Stimulated activated CD4-positive, alpha-beta T cell treated with anti-CD3 and anti-CD28 coated beads, Interleukin-4, amount 100 ng/mL, for 24 hours (primary cell): ENCODE data around the gene SETD4.

Experiments
- DNase-seq: peaks from one replicate; pipeline ENCODE4 v3.0.0-alpha.2; 2020

Gene SETD4

DNA sequence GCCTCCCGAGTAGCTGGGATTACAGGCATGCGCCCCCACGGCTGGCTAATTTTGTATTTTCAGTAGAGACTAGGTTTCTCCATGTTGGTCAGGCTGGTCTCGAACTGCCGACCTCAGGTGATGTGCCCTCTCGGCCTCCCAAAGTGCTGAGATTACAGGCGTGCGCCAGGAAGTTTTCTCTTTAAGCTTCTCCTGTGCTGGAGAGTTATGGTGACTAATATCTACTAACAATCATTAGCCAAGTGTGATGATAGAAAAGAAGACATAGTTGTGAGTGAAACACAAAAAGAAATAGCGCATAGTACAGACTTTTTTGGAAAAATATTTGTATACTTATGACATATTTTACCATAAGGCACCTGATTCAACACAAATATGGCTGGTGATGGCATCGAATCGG is 56.5 kb downstream of the SETD4 start:
- DNase-seq, result no peak

DNA sequence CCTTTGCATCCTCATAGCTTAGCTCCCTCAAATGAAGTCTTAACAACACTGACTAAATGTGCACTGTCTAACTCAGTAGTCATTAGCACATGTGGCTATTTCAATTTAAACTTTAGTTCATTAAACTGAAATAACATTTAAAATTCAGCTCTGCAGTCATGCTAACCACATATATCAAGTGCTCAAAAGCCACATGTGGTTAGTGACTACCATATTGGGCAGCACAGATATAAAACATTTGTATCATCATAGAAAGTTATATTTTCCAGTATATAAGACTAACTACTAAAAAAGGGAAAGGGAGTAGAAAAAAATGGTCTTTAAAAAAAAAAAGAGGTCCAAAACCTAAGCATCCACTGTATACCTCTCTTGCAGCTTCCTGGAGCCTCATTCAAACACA is 64.1 kb downstream of the SETD4 start:
- DNase-seq, result no peak

DNA sequence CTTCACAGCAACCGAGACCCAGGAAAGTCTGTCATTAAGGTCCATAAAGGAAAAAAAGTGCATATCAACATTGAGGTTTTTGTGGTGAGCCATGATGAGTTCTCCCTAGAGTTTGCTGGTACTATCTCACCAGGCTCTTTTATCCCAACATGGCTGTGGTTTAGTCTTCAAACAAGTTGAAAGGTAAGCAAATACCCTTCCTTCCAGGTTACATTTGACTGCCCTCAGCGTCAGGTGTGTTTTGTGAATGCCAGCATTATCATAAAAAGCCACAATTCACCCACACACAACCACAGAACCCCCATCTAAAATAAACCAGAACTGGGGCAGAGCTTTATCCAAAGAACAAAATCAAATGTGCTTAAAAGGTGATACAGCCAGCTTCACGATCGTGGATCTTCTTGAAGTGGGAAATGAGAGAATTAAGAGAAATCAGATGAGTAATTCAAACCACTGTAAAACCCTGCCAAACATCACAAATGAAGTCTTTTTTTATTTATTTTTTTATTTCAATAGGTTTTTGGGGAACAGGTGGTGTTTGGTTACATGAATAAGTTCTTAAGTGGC is 64.7 kb downstream of the SETD4 start:
- DNase-seq, result no peak

DNA sequence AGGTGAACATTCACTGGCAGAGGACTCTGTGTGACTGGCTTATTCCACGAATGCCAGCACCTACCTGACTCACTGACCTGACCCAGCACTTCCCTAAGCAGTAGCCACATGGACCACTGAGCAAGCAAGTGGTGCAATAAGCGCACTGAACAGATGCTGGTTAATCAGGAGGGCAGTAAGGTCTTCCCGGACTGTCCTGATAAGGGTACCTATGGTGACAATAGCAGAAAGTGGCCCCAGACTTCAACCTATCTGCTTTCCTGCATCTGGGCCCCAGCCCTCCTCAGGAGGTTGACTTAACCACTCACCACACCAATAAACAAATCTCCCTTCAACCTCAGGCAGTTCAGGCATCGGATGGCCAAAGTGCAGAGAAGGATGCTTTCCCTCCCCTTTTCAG is 65.7 kb downstream of the SETD4 start:
- no peak for DNase-seq

DNA sequence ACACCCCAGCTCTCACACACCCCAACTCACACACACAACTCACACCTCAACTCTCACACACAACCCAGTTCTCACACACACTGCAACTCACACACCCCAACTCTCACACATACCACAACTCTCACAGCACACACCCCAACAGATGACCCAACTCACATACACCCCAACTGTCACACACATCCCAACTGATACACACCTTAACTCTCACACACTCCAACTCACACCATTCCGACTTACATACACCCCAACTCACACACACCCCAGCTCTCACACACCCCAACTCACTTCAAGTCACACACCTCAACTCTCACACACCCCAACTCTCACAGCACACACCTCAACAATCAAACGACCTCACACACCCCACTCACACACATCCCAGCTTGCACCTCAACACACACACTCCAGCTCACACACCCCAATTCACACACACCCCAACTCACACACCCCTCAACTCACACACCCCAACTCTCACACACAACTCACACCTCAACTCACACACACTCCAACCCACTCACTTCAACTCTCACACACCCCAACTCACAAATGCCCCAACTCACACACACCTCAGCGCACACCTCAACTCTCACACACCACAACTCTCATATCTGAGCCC is 66.3 kb downstream of the SETD4 start:
- no peak for DNase-seq

DNA sequence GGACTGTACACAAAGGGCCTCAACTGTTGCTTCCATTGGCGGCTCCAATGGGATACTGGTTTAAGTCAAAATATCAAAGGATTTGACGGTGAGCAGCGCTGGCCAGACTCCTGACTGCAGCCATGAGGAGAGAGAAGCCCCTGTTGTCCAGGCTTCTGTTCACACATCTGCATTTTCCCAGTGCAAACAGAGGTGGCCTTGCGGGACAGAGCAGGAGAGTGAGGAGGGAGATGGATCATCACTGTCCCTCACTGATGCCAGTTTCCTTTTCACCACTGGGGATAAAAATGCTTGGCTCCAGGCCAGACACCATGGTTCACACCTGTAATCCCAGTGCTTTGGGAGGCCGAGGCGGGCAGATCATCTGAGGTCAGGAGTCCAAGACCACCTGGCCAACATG is 69.2 kb downstream of the SETD4 start:
- no peak for DNase-seq

DNA sequence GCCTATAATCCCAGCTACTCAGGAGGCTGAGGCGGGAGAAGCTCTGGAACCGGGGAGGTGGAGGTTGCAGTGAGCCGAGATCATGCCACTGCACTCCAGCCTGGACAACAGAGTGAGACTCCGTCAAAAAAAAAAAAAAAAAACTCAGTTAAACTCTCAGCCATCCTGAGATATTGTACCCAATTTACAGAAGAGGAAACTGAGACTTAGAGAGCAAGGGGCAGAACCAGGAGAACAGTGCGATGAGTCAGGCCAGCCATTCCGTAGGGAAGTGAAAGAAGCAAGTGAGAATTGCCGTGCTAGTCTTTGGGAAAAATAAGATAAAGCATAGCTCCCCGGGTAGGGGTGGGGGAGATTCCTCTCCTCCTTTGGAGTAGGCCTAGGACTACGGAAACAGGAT is 69.7 kb downstream of the SETD4 start:
- no peak for DNase-seq

DNA sequence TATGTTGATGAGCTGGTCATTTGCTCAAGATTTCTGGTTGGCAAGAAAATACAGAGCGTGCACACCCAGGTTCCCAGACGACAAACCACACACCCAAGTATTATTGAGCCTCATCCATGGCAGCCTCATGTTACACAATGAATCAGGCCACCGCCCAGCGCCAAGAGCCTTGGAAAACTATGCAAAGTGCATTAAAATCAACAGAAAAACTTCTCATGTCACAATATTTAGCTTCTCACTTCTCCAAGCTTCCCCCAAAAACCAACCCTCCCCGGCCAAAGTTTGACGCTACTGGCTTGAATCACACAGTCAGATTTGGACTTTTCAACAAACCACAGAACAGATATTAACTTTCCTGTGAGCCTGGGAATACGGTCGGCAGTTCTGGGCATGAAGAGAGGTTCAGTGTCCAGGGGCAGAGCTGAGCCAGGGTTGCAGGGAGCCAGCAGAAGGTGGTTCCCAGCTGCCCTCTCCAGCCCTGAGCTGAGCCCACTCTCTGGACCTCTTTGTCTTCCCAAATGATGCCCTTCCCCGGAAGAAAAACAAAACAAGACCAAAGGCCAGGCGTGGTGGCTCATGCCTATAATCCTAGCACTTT is 71.1 kb downstream of the SETD4 start:
- no peak for DNase-seq

DNA sequence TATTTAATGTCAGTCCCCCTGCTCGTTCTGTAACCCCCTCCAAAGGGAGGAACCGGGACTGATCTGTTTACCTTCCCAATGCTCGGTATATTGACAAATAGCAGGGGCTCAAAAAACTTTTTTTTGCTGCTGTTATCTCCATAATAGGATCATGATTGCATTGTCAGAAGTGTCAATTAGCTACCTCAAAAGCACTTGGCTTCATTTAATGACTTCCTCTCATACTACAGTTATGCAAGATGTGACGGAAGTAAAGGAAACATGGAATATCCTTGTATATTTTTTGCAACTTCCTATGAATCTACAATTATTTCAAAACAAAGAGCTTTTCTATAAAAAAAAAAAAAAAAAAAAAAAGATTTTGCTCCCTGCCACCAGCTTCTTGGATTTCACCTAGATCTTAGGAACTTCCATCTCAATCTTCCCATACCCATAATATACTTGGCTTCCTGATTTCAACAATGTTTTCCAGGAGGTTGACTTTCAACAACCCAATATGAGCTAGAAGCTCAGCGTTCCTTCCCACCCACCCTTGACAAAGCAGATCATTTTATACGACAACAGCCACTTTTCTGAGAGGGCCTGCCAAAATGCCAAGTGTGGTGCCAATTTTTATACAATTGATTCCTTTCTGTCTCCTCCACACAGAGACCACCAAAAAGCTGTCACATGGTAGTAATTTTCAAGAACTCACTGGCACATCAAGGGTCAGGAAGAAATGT is 71.7 kb downstream of the SETD4 start:
- DNase-seq, result no peak

DNA sequence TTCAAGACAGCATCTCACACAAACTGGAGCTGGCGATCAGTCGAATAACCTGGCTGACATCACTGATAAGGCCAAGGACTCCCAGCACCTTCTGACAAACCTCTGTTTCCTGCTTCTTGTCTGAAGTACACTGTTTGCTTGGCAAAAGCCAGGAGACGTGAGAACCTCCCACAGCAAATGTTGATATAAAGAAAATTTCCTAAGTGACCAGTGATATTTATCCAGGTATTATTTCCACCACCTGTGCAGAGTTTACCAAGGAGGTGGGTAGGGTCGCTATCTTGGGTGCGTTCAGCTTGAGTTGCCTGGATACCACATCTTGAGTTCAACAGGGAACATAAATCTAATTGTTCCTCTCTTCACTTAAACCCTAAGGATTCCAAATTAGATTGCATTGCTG is 72.9 kb downstream of the SETD4 start:
- DNase-seq, result no peak

DNA sequence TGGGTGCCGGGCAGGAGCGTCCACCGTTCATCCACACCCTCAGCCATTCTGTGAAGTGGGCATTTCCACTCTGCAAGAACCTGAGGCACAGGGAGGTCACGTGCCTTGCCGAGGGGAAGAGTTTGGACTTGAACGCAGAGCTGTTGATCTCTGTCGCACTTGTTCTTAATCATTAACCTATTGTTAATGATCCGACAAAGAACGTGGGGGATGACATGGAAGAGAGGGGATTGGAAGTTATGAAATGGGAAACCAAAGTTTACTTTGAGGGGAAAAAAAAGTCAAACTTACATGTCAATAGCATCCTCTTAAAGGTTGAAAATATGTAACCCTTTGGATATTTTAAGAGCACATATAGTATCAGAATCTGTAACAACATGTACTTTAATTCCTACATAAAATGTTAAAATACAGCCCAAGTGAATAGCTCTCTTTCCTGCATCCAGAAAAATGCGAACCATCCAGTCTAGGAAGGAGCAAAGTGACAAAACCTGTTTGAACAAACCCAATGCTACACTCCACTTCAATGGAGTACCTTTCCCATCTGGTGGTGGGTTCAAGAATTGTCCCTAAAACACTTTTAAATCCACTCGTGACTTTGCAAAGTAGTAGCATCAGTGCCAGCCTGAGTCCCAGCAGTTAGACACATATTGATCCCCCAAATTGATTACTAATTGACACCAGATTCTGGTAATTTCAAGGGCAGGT is 75.5 kb downstream of the SETD4 start:
- no peak for DNase-seq
